Measurements from ENCODE around the gene KSR1. TPM values are rescaled to one million over a fixed set of nuclear protein-coding genes. Genes with fewer than 3 reads are reported as not detected.

Gene KSR1
- total RNA-seq, 1 experiment from 2014 or later, result 88.9 TPM

GRCh38 chr17:27605409-27605808 is 149.2 kb downstream of the KSR1 start:
- H3K27me3 ChIP-seq (replicated peaks; ENCODE audit: control insufficient read depth, insufficient read depth, low read length), result no peaks in the 10 kb centered on the region
- no peak overlapping the region for H3K27ac Mint-ChIP-seq (ENCODE audit: unreplicated experiment)
- peaks cover 73% of the 10 kb centered on the region for H3K36me3 Mint-ChIP-seq (ENCODE audit: insufficient read depth, unreplicated experiment)
- peaks cover 8% of the 10 kb centered on the region for H3K36me3 ChIP-seq (ENCODE audit: control insufficient read depth, insufficient read depth, low read length)
- no peaks in the 10 kb centered on the region for H3K9me3 ChIP-seq
- intact Hi-C loops (cut with micrococcal nuclease; ENCODE audit: unreplicated experiment), result loop anchor here (5.0 to 10.0 kb wide), 2 partner anchors 87 to 221 kb away; no protein-coding TSS in a partner anchor
- no TSS peak for BruUV-seq (replicated peaks)
- no peaks in the 10 kb centered on the region for H3K9me3 Mint-ChIP-seq (ENCODE audit: unreplicated experiment)
- no peaks in the 10 kb centered on the region for H3K27me3 Mint-ChIP-seq (ENCODE audit: insufficient read depth, unreplicated experiment)
- DNase-seq, result no peak
- TF ChIP-seq CTCF (IDR thresholded peaks at IDR 0.05; ENCODE audit: insufficient read depth in 1 of 2, low read depth in 1 of 2, low read length in 1 of 2, severe bottlenecking in 1 of 2, unreplicated experiment in 1 of 2), result no peak
- H3K4me1 Mint-ChIP-seq (ENCODE audit: low read depth, unreplicated experiment), result peaks cover 6% of the 10 kb centered on the region
- CTCF ChIA-PET, result interaction anchor here (1.1 to 3.8 kb wide), 3 partner anchors 35 to 275 kb away, joined by 3 to 30 read pairs (median 3); no protein-coding TSS in a partner anchor
- H3K4me1 ChIP-seq, result no peaks in the 10 kb centered on the region
- no peak overlapping the region for H3K4me3 ChIP-seq (ENCODE audit: low read depth, low read length)
- POLR2A ChIA-PET, result no interaction called here
- H3K4me3 Mint-ChIP-seq (ENCODE audit: unreplicated experiment), result no peak overlapping the region

- H3K4me3 ChIP-seq (ENCODE audit: low read depth, low read length), result no peak overlapping the region
- Mint-ChIP-seq H3K9me3 (ENCODE audit: unreplicated experiment) (no peaks in the 10 kb centered on the region), H3K27me3 (ENCODE audit: insufficient read depth, unreplicated experiment) (no peaks in the 10 kb centered on the region), H3K4me1 (ENCODE audit: low read depth, unreplicated experiment) (peaks cover 6% of the 10 kb centered on the region), H3K4me3 (ENCODE audit: unreplicated experiment) (no peak overlapping the region), H3K36me3 (ENCODE audit: insufficient read depth, unreplicated experiment) (peaks cover 51% of the 10 kb centered on the region), H3K27ac (ENCODE audit: unreplicated experiment) (no peak overlapping the region)
- intact Hi-C loops (cut with micrococcal nuclease; ENCODE audit: unreplicated experiment), result loop anchor here (2.0 to 10.0 kb wide), 4 partner anchors 17 to 273 kb away; no protein-coding TSS in a partner anchor
- DNase-seq, result no peak
- no peaks in the 10 kb centered on the region for H3K4me1 ChIP-seq
- CTCF ChIA-PET, result interaction anchor here (0.7 to 3.2 kb wide), 4 partner anchors 44 to 152 kb away, joined by 3 to 34 read pairs (median 10); partner anchors contain the start of gene KSR1
- TF ChIP-seq CTCF (IDR thresholded peaks at IDR 0.05; ENCODE audit: insufficient read depth in 1 of 2, low read depth in 1 of 2, low read length in 1 of 2, severe bottlenecking in 1 of 2, unreplicated experiment in 1 of 2), result no peak
- POLR2A ChIA-PET, result no interaction called here
- H3K27me3 ChIP-seq (replicated peaks; ENCODE audit: control insufficient read depth, insufficient read depth, low read length), result no peaks in the 10 kb centered on the region
- H3K36me3 ChIP-seq (ENCODE audit: control insufficient read depth, insufficient read depth, low read length), result peaks cover 10% of the 10 kb centered on the region
- H3K9me3 ChIP-seq, result no peaks in the 10 kb centered on the region
- BruUV-seq (replicated peaks), result no TSS peak
These were observed 151.4 kb downstream of the KSR1 start for GRCh38 chr17:27607521-27608091.

- no peak overlapping the region for H3K27ac Mint-ChIP-seq (ENCODE audit: unreplicated experiment)
- no peaks in the 10 kb centered on the region for H3K9me3 Mint-ChIP-seq (ENCODE audit: unreplicated experiment)
- no peak for TF ChIP-seq CTCF (IDR thresholded peaks at IDR 0.05; ENCODE audit: insufficient read depth in 1 of 2, low read depth in 1 of 2, low read length in 1 of 2, severe bottlenecking in 1 of 2, unreplicated experiment in 1 of 2)
- H3K4me3 ChIP-seq (ENCODE audit: low read depth, low read length), result no peak overlapping the region
- no TSS peak for BruUV-seq (replicated peaks)
- intact Hi-C loops (cut with micrococcal nuclease; ENCODE audit: unreplicated experiment), result loop anchor here (1.0 to 10.0 kb wide), 6 partner anchors 16 to 272 kb away; no protein-coding TSS in a partner anchor
- ChIA-PET POLR2A (no interaction called here), CTCF (interaction anchor here (0.7 to 3.2 kb wide), 4 partner anchors 43 to 153 kb away, joined by 3 to 34 read pairs (median 10); partner anchors contain the start of gene KSR1)
- H3K27me3 ChIP-seq (replicated peaks; ENCODE audit: control insufficient read depth, insufficient read depth, low read length), result no peaks in the 10 kb centered on the region
- H3K36me3 Mint-ChIP-seq (ENCODE audit: insufficient read depth, unreplicated experiment), result peaks cover 44% of the 10 kb centered on the region
- H3K27me3 Mint-ChIP-seq (ENCODE audit: insufficient read depth, unreplicated experiment), result no peaks in the 10 kb centered on the region
- no peak for DNase-seq
- no peaks in the 10 kb centered on the region for H3K4me1 Mint-ChIP-seq (ENCODE audit: low read depth, unreplicated experiment)
- no peaks in the 10 kb centered on the region for H3K9me3 ChIP-seq
- H3K4me3 Mint-ChIP-seq (ENCODE audit: unreplicated experiment), result no peak overlapping the region
- H3K36me3 ChIP-seq (ENCODE audit: control insufficient read depth, insufficient read depth, low read length), result peaks cover 12% of the 10 kb centered on the region
- no peaks in the 10 kb centered on the region for H3K4me1 ChIP-seq
These were observed 152.3 kb downstream of the KSR1 start for GRCh38 chr17:27608328-27609230.

Data from Caco-2 (cell line).